ENCODE measurements around the gene CHST11.

DNA sequence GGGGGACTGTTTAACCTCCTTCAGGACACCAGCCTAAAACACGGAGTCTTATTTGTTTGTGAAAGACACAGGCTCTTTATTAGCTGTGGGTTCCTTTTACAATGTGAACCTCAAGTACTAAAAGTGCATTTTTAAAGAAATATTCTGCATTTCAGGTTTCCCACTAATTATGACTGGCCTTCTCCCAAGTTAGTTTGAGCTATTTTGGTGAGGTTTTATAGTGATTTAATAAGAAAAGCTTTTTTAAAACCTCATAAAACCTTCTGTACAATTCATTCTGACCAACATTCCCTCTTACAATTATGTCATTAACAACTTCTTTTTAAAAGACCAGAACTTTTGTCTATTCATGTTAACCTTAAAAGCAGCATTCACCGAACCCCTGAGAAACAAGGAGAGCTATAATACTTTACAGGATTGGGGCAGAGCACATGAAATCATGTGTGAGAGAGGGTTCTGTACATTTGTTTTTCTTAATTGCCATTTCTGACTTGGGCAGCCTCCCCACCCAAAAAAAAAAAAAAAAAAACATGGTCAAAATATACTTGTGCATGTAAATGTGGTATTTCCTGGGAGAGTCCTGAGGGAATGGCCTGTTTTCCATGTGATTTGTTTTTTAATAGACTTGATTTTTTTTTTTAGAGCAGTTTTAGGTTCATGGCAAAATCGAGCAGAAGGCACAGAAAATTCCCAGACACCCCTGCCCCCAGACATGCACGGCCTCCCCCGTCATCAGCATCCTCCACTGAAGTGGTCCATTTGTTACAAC, 169.5 kb downstream of the CHST11 start:
- TF ChIP-seq, protein P1, sequence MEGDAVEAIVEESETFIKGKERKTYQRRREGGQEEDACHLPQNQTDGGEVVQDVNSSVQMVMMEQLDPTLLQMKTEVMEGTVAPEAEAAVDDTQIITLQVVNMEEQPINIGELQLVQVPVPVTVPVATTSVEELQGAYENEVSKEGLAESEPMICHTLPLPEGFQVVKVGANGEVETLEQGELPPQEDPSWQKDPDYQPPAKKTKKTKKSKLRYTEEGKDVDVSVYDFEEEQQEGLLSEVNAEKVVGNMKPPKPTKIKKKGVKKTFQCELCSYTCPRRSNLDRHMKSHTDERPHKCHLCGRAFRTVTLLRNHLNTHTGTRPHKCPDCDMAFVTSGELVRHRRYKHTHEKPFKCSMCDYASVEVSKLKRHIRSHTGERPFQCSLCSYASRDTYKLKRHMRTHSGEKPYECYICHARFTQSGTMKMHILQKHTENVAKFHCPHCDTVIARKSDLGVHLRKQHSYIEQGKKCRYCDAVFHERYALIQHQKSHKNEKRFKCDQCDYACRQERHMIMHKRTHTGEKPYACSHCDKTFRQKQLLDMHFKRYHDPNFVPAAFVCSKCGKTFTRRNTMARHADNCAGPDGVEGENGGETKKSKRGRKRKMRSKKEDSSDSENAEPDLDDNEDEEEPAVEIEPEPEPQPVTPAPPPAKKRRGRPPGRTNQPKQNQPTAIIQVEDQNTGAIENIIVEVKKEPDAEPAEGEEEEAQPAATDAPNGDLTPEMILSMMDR (optimal IDR thresholded peaks at IDR 0.05 in 1 of 3, IDR thresholded peaks at IDR 0.05 in 1 of 3, conservative IDR thresholded peaks at IDR 0.05 in 1 of 3; ENCODE audit: extremely low read depth in 1 of 3, insufficient read depth in 2 of 3, low read length in 3 of 3) = no peak
- TF ChIP-seq EZH2 (IDR thresholded peaks at IDR 0.05; ENCODE audit: low read length) = no peak
